Common myeloid progenitor, CD34-positive (primary cell): Measurements from ENCODE around the gene CDK5R1.
"Not testable (repeated sequence)": the region's sequence is repeated elsewhere in the genome, so short reads cannot be mapped to it uniquely, and the experiment has no call there.

Experiments
- CTCF ChIA-PET: fragments of 350-600 bp; sonication (Branson Sonifier 250); formaldehyde crosslinking; loops from one replicate; lab custom pipeline; 2021; ENCODE audit warnings: antibody characterized with exemption; lab: Charles Lee
- POLR2A ChIA-PET: fragments of 350-600 bp; sonication (Branson Sonifier 250); formaldehyde crosslinking; loops from one replicate; lab custom pipeline; 2021; ENCODE audit warnings: antibody characterized with exemption; lab: Charles Lee
- DNase-seq, 3 donors: peaks; one replicate each; pipeline versions ENCODE4 v3.0.0 to v3.0.0-alpha.2; 2013
- H3K27ac ChIP-seq, 2 experiments: 1 replicate in 1 of 2; 2 replicates in 1 of 2; pipeline ENCODE4 v1.7.0; 2013; ENCODE audit warnings: inconsistent platforms in 2 of 2, low read length in 2 of 2, mild to moderate bottlenecking in 2 of 2, low read depth in 1 of 2, moderate library complexity in 1 of 2; ENCODE audit not compliant: severe bottlenecking in 2 of 2, insufficient read depth in 1 of 2, poor library complexity in 1 of 2
- H3K27me3 ChIP-seq, 5 experiments: replicated peaks in 2 of 5; 1 replicate in 3 of 5; 2 replicates in 2 of 5; pipeline versions ENCODE4 v1.6.1 to v1.7.0; 2013; ENCODE audit warnings: low read length in 4 of 5, mild to moderate bottlenecking in 2 of 5, moderate library complexity in 2 of 5, inconsistent platforms in 1 of 5; ENCODE audit not compliant: insufficient read depth in 5 of 5, control insufficient read depth in 4 of 5
- H3K36me3 ChIP-seq, 4 experiments: 1 replicate in 2 of 4; 2 replicates in 2 of 4; pipeline versions ENCODE4 v1.6.1 to v1.7.0; 2013; ENCODE audit warnings: low read length in 3 of 4, control low read depth in 1 of 4, mild to moderate bottlenecking in 1 of 4; ENCODE audit not compliant: control insufficient read depth in 4 of 4, insufficient read depth in 4 of 4
- H3K4me1 ChIP-seq, 4 experiments: 1 replicate in 3 of 4; 2 replicates in 1 of 4; pipeline versions ENCODE4 v1.6.1 to v1.7.1; 2013; ENCODE audit warnings: low read length in 3 of 4, mild to moderate bottlenecking in 3 of 4, control low read depth in 1 of 4, inconsistent platforms in 1 of 4, moderate library complexity in 1 of 4; ENCODE audit not compliant: control insufficient read depth in 4 of 4, insufficient read depth in 4 of 4; ENCODE audit errors: control extremely low read depth in 1 of 4
- H3K4me3 ChIP-seq, 7 experiments: 1 replicate in 4 of 7; 2 replicates in 3 of 7; pipeline versions ENCODE4 v1.5.1 to v1.7.0; 2013; ENCODE audit warnings: mild to moderate bottlenecking in 7 of 7, low read length in 6 of 7, moderate library complexity in 6 of 7, inconsistent platforms in 2 of 7, low read depth in 2 of 7, control low read depth in 1 of 7; ENCODE audit not compliant: insufficient read depth in 4 of 7, control insufficient read depth in 1 of 7; ENCODE audit errors: extremely low read depth in 1 of 7
- H3K9me3 ChIP-seq, 5 experiments: 1 replicate in 4 of 5; 2 replicates in 1 of 5; pipeline versions ENCODE4 v1.6.1 to v1.7.1; 2013; ENCODE audit warnings: low read length in 4 of 5, mild to moderate bottlenecking in 2 of 5, inconsistent platforms in 1 of 5, low read depth in 1 of 5, moderate library complexity in 1 of 5; ENCODE audit not compliant: control insufficient read depth in 4 of 5, insufficient read depth in 2 of 5; ENCODE audit errors: control extremely low read depth in 1 of 5
- WGBS: methylation state at CpG from one replicate; pipeline ENCODE4 v1.1.5; 2013; ENCODE audit not compliant: insufficient coverage; 5-methylcytosine and 5-hydroxymethylcytosine counted together

The CDK5R1 gene

GRCh38 chr17:32445497-32445896, 41.3 kb upstream of the CDK5R1 start:
- H3K4me3 ChIP-seq = peak overlapping the region in 6 of 7 experiments; percentile 86 to 99 (median 96)
- peaks cover 0 to 2% (median 0%) of the 10 kb centered on the region in 5 experiments for H3K27me3 ChIP-seq
- H3K36me3 ChIP-seq = peaks cover 5 to 20% (median 14%) of the 10 kb centered on the region in 4 experiments
- no peaks in the 10 kb centered on the region for H3K9me3 ChIP-seq
- CTCF ChIA-PET = interaction anchor here (1.1 to 6.8 kb wide), 4 partner anchors 17 to 84 kb away, joined by 3 to 78 read pairs (median 7); no protein-coding TSS in a partner anchor
- peaks cover 9 to 21% (median 15%) of the 10 kb centered on the region in 4 experiments for H3K4me1 ChIP-seq
- POLR2A ChIA-PET = interaction anchor here (1.5 kb wide), 1 partner anchor 9 kb away, joined by 3 read pairs; no protein-coding TSS in a partner anchor
- H3K27ac ChIP-seq = peak overlapping the region; percentile 89 to 94
- no peak for DNase-seq
- 60% methylated on average over 1 of the region's 6 CpGs for WGBS

DNA sequence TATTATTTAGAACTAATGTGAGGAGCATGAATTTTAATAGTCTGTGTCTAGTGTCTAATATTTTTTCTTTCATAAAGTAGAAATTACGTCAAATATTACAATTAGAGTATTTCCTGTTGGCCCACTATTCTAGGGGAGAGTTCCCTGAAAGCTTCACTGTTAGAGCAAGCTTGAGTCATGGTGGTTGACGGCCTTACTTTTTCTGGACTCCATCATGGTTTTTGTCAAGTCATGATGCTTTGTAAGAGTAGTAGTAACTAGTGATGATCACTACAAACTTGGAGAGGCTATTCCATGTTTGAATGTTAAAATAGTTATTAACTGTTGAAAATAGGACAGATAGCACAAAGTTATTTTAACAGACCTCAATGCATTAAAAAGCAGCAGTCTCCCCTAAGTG, 40.8 kb upstream of the CDK5R1 start:
- peaks cover 9 to 21% (median 15%) of the 10 kb centered on the region in 4 experiments for H3K4me1 ChIP-seq
- H3K9me3 ChIP-seq = no peaks in the 10 kb centered on the region
- DNase-seq = peak in 2 of 3 donors; percentile 46 to 56
- H3K36me3 ChIP-seq = peaks cover 6 to 24% (median 18%) of the 10 kb centered on the region in 4 experiments
- CTCF ChIA-PET = interaction anchor here (1.1 to 6.8 kb wide), 2 partner anchors 17 to 84 kb away, joined by 3 to 78 read pairs; no protein-coding TSS in a partner anchor
- POLR2A ChIA-PET = interaction anchor here (1.5 kb wide), 1 partner anchor 8 kb away, joined by 3 read pairs; no protein-coding TSS in a partner anchor
- H3K4me3 ChIP-seq = peak overlapping the region in 3 of 7 experiments; percentile 86 to 99 (median 97)
- WGBS = 83% methylated on average over 1 of the region's 2 CpGs
- H3K27me3 ChIP-seq = peaks cover 0 to 2% (median 0%) of the 10 kb centered on the region in 5 experiments
- peak overlapping the region in 1 of 2 experiments; percentile 94 for H3K27ac ChIP-seq

DNA sequence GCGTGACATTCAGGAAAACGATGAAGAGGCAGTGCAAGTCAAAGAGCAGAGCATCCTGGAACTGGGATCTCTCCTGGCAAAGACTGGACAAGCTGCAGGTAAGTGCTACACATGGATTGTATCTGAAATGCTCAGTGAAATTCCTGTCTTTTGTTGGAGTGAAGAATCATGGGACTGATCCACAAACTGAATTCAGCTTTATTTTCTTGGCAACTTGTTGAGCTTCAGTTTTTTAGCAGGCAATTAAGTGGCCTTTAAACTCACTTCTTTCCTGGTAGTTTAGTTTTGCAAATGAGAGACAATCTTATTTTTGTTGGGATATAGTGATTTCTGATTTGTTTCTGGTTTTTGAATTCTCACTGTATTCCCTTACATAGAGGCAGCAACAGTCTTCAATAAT, 39.8 kb upstream of the CDK5R1 start:
- no peak for DNase-seq
- Histone ChIP-seq H3K27ac (no peak overlapping the region), H3K9me3 (no peaks in the 10 kb centered on the region), H3K36me3 (peaks cover 8 to 34% (median 25%) of the 10 kb centered on the region in 4 experiments), H3K27me3 (peaks cover 0 to 2% (median 0%) of the 10 kb centered on the region in 5 experiments), H3K4me1 (peaks cover 9 to 21% (median 15%) of the 10 kb centered on the region in 4 experiments), H3K4me3 (no peak overlapping the region)
- POLR2A ChIA-PET = no interaction called here
- CTCF ChIA-PET = interaction anchor here (6.8 kb wide), 1 partner anchor 16 kb away, joined by 78 read pairs; no protein-coding TSS in a partner anchor
- whole genome bisulfite sequencing = 92% methylated on average over 2 of the region's 2 CpGs

DNA sequence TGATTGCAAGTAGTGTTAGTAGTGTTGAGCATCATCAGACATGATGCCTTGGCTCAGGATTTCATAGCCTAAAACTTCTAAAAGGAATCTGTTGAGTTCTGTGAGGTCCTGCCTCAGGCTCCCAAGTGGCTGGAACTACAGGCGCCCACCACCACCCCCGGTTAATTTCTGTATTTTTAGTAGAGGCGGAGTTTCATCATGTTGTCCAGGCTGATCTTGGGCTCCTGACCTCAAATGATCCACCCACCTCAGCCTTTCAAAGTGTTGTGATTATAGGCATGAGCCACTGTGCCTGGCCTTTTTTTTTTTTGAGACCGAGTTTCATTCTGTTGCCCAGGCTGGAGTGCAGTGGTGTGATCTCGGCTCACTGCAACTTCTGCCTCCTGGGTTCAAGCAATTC, 36.8 kb upstream of the CDK5R1 start:
- no peak overlapping the region for H3K27ac ChIP-seq
- H3K4me3 ChIP-seq = no peak overlapping the region
- 100% methylated on average over 3 of the region's 5 CpGs for WGBS
- DNase-seq = no peak
- no peaks in the 10 kb centered on the region for H3K9me3 ChIP-seq
- peaks cover 8 to 14% (median 11%) of the 10 kb centered on the region in 4 experiments for H3K4me1 ChIP-seq
- H3K36me3 ChIP-seq = peaks cover 18 to 63% (median 43%) of the 10 kb centered on the region in 4 experiments
- H3K27me3 ChIP-seq = no peaks in the 10 kb centered on the region
- POLR2A ChIA-PET = no interaction called here
- CTCF ChIA-PET = interaction anchor here (6.8 kb wide), 1 partner anchor 13 kb away, joined by 78 read pairs; no protein-coding TSS in a partner anchor

DNA sequence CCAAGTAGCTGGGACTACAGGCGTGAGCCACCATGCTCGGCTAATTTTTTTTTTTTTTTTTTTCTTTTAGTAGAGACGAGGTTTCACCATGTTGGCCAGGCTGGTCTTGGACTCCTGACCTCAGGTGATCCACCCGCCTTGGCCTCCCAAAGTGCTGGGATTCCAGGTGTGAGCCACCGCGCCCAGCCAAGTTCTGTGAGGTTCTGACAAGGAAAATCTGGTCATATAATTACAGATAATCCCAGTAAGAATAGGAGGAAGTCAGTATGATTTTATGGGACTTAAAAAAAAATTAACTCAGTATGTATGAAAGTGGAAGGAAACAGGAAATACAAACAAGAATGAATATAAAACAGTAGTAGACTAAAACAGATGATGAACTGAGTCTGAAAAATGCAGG, 36.4 kb upstream of the CDK5R1 start:
- peaks cover 22 to 67% (median 47%) of the 10 kb centered on the region in 4 experiments for H3K36me3 ChIP-seq
- H3K27ac ChIP-seq, H3K9me3 ChIP-seq, POLR2A ChIA-PET, DNase-seq, H3K4me3 ChIP-seq, H3K27me3 ChIP-seq, CTCF ChIA-PET: not testable (repeated sequence)
- WGBS = 100% methylated on average over 1 of the region's 6 CpGs
- H3K4me1 ChIP-seq = peaks cover 5 to 11% (median 8%) of the 10 kb centered on the region in 4 experiments

GRCh38 chr17:32451879-32452278, 34.9 kb upstream of the CDK5R1 start:
- POLR2A ChIA-PET = no interaction called here
- Histone ChIP-seq H3K9me3 (no peaks in the 10 kb centered on the region), H3K27me3 (no peaks in the 10 kb centered on the region), H3K36me3 (peaks cover 22 to 75% (median 49%) of the 10 kb centered on the region in 4 experiments), H3K27ac (no peak overlapping the region), H3K4me3 (no peak overlapping the region), H3K4me1 (no peaks in the 10 kb centered on the region)
- WGBS = 64% methylated on average over 2 of the region's 2 CpGs
- DNase-seq = no peak
- CTCF ChIA-PET = no interaction called here

DNA sequence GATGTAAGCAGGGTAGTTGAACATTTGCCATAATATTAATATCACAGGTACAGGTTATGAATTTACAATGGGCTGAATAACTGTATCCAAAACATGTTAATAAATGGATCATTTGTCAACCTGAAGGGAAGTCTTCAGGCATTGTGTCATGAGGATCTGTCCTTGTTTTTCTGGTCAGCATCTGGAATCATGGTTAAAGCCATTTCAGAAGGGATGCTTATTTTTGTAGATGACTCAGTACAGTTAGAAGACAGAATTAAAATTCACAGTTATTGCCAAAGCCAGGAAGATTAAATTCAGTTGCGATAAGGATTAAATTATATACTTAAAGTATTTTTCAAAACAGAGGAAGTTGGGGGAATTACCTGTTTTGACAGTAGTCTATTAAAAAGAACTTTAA, 34.5 kb upstream of the CDK5R1 start:
- no peak for DNase-seq
- H3K27ac ChIP-seq = no peak overlapping the region
- WGBS = no CpG with 5 or more reads among the region's 1 CpG
- POLR2A ChIA-PET = no interaction called here
- no peaks in the 10 kb centered on the region for H3K9me3 ChIP-seq
- CTCF ChIA-PET = no interaction called here
- no peaks in the 10 kb centered on the region for H3K27me3 ChIP-seq
- peaks cover 20 to 78% (median 49%) of the 10 kb centered on the region in 4 experiments for H3K36me3 ChIP-seq
- H3K4me1 ChIP-seq = no peaks in the 10 kb centered on the region
- no peak overlapping the region for H3K4me3 ChIP-seq
